Endothelial cell (in vitro differentiated cells): ENCODE data around the gene DDX20. TPM values are rescaled to one million over a fixed set of nuclear protein-coding genes. Genes with fewer than 3 reads are reported as not detected.

ENCODE experiments used
- DNase-seq: peaks from one replicate; pipeline ENCODE4 v3.0.0; 2021; ENCODE audit warnings: low spot score
- H3K27ac Mint-ChIP-seq: one replicate; pipeline ENCODE4 v1.8.0; 2021; ENCODE audit warnings: mixed read lengths, inconsistent platforms; ENCODE audit not compliant: unreplicated experiment
- H3K27me3 Mint-ChIP-seq: one replicate; pipeline ENCODE4 v1.8.0; 2021; ENCODE audit warnings: mild to moderate bottlenecking, moderate library complexity, mixed read lengths, inconsistent platforms; ENCODE audit not compliant: unreplicated experiment
- H3K36me3 Mint-ChIP-seq: one replicate; pipeline ENCODE4 v1.8.0; 2021; ENCODE audit warnings: mild to moderate bottlenecking, low read depth, mixed read lengths, inconsistent platforms; ENCODE audit not compliant: unreplicated experiment
- H3K4me1 Mint-ChIP-seq: one replicate; pipeline ENCODE4 v1.8.0; 2021; ENCODE audit warnings: mild to moderate bottlenecking, mixed read lengths, inconsistent platforms; ENCODE audit not compliant: unreplicated experiment
- H3K4me3 Mint-ChIP-seq: one replicate; pipeline ENCODE4 v1.8.0; 2021; ENCODE audit warnings: mild to moderate bottlenecking, mixed read lengths, inconsistent platforms; ENCODE audit not compliant: unreplicated experiment
- H3K9me3 Mint-ChIP-seq: one replicate; pipeline ENCODE4 v1.8.0; 2021; ENCODE audit warnings: mixed read lengths, inconsistent platforms; ENCODE audit not compliant: unreplicated experiment
- CTCF ChIP-seq: fragments of 200-600 bp; sonication (generic); IDR thresholded peaks from one replicate; pipeline ENCODE4 v1.5.0; 2021; ENCODE audit warnings: antibody characterized with exemption; ENCODE audit not compliant: unreplicated experiment
- total RNA-seq: library from RNA; stranded (reverse); fragmentation: NEBNext Ultra II Directional; extraction: Animal tissue kit (Norgen Biotek cat#: 25700); gene quantifications from one replicate; pipeline ENCODE4 v1.2.1, GENCODE V29; 2021; ENCODE audit not compliant: unreplicated experiment

DDX20 gene
- total RNA-seq, 1 donor from 2014 or later = 18.8 TPM

DNA sequence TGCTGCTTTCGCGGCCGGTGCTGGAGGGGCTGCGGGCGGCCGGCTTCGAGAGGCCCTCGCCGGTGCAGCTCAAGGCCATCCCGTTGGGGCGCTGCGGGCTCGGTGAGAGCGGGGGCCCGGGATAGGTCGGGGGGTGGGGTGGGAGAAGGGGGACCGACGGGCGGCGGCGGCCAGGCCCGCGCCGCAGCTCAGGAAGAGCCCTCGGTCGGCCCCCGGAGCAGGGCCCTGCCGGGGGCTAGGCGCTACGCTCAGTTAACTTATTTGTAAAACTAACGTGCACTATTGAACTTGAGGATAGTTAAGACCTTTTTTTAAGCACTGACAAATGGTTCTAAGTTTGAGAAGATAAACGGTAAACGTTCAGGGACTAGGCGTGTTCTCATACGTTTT, 418 bp downstream of the DDX20 start:
- H3K4me1 Mint-ChIP-seq = peaks cover 23% of the 10 kb centered on the region

DNA sequence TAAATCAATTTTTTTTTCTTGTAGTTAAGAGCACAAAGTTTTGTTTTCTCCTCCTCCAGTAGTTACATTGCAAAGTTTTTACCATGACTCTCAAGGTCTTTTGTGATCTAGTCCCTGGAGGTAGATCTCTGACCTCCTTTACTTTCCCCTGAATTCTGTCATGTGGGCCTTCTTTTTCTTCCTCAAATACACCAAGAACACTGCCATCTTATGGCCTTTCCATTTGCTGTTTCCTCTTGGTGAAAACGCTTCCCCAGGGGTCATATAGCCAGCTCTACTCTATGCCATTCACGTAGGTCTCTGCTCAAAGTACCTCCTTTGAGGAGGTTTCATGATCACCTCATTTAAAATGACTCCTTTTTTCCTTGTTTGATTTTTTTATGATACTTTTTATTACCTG, 2.7 kb downstream of the DDX20 start:
- H3K4me3 Mint-ChIP-seq = no peak overlapping the region
- H3K27me3 Mint-ChIP-seq = peaks cover 5% of the 10 kb centered on the region
- no peak for TF ChIP-seq CTCF
- DNase-seq = no peak
- peaks cover 14% of the 10 kb centered on the region for H3K36me3 Mint-ChIP-seq
- peaks cover 5% of the 10 kb centered on the region for H3K9me3 Mint-ChIP-seq
- H3K4me1 Mint-ChIP-seq = peaks cover 23% of the 10 kb centered on the region
- peak overlapping the region; percentile 25 for H3K27ac Mint-ChIP-seq

More for the DNA sequence above, 418 bp downstream of the DDX20 start:
- peak overlapping the region; percentile 8 for H3K27ac Mint-ChIP-seq
- peak overlapping the region; percentile 95 for H3K4me3 Mint-ChIP-seq
- H3K36me3 Mint-ChIP-seq = peaks cover 9% of the 10 kb centered on the region
- no peak for DNase-seq
- H3K9me3 Mint-ChIP-seq = peaks cover 5% of the 10 kb centered on the region
- peaks cover 5% of the 10 kb centered on the region for H3K27me3 Mint-ChIP-seq
- no peak for TF ChIP-seq CTCF

- peaks cover 14% of the 10 kb centered on the region for H3K36me3 Mint-ChIP-seq
- H3K27ac Mint-ChIP-seq = no peak overlapping the region
- no peak overlapping the region for H3K4me3 Mint-ChIP-seq
- TF ChIP-seq CTCF = no peak
- H3K4me1 Mint-ChIP-seq = peaks cover 4% of the 10 kb centered on the region
- no peaks in the 10 kb centered on the region for H3K27me3 Mint-ChIP-seq
- DNase-seq = no peak
- H3K9me3 Mint-ChIP-seq = no peaks in the 10 kb centered on the region
Measured at GRCh38 chr1:111761717-111762116, 6.0 kb downstream of the DDX20 start.

GRCh38 chr1:111762332-111762731, 6.6 kb downstream of the DDX20 start:
- peaks cover 14% of the 10 kb centered on the region for H3K36me3 Mint-ChIP-seq
- H3K4me1 Mint-ChIP-seq = peaks cover 3% of the 10 kb centered on the region
- no peak overlapping the region for H3K27ac Mint-ChIP-seq
- no peaks in the 10 kb centered on the region for H3K27me3 Mint-ChIP-seq
- no peak overlapping the region for H3K4me3 Mint-ChIP-seq
- TF ChIP-seq CTCF = no peak
- no peak for DNase-seq
- H3K9me3 Mint-ChIP-seq = no peaks in the 10 kb centered on the region

GRCh38 chr1:111768023-111768422, 12.3 kb downstream of the DDX20 start:
- Mint-ChIP-seq H3K27ac (no peak overlapping the region), H3K27me3 (no peaks in the 10 kb centered on the region), H3K4me1 (no peaks in the 10 kb centered on the region), H3K36me3 (no peaks in the 10 kb centered on the region), H3K4me3 (no peak overlapping the region), H3K9me3 (no peaks in the 10 kb centered on the region)
- TF ChIP-seq CTCF = no peak
- no peak for DNase-seq
